T-cell (primary cell): Measurements from ENCODE around the gene WBP1L. TPM values are rescaled to one million over a fixed set of nuclear protein-coding genes. Genes with fewer than 3 reads are reported as not detected.
A peak's percentile ranks its signal among the peaks of the same experiment; 100 is the strongest.

Experiments used
- ATAC-seq, 4 experiments: fragments of 200-7000 bp in 3 of 4; fragments of 150-1000 bp in 1 of 4; cut with Tn5 transposase; replicated peaks in 1 of 4; 1 replicate in 3 of 4; 2 replicates in 1 of 4; pipeline ENCODE4 v1.10.0; 2021; ENCODE audit warnings: moderate library complexity in 3 of 4, mild to moderate bottlenecking in 2 of 4, moderate number of reproducible peaks in 1 of 4
- CTCF ChIA-PET, 2 donors: fragments of 300-600 bp; sonication (Branson Sonifier 250); formaldehyde crosslinking; loops; one replicate each; lab custom pipeline; 2022; ENCODE audit warnings: antibody characterized with exemption in 2 of 2; lab: Charles Lee
- POLR2A ChIA-PET, 2 donors: fragments of 300-600 bp; sonication (Branson Sonifier 250); formaldehyde crosslinking; loops; one replicate each; lab custom pipeline; 2022; ENCODE audit warnings: antibody characterized with exemption in 2 of 2; lab: Charles Lee
- DNase-seq, 35 experiments: peaks; one replicate each; pipeline versions ENCODE4 v3.0.0 to v3.0.0-alpha.2; 2013 to 2023
- H3K27ac ChIP-seq: one replicate; pipeline ENCODE4 v1.5.1; 2013; ENCODE audit warnings: low read length
- H3K27me3 ChIP-seq, 2 experiments: replicated peaks in 1 of 2; 1 replicate in 1 of 2; 2 replicates in 1 of 2; pipeline versions ENCODE4 v1.6.1 to v1.7.0; 2013; ENCODE audit warnings: low read length in 1 of 2, mixed read lengths in 1 of 2; ENCODE audit not compliant: control insufficient read depth in 2 of 2, insufficient read depth in 2 of 2; ENCODE audit errors: extremely low read depth in 1 of 2
- H3K36me3 ChIP-seq, 2 donors: 1 replicate in 1 of 2; 2 replicates in 1 of 2; pipeline versions ENCODE4 v1.6.1 to v1.7.0; 2013; ENCODE audit warnings: low read length in 1 of 2; ENCODE audit not compliant: control insufficient read depth in 2 of 2, insufficient read depth in 1 of 2; ENCODE audit errors: extremely low read depth in 1 of 2
- H3K4me1 ChIP-seq, 2 experiments: 1 replicate in 1 of 2; 2 replicates in 1 of 2; pipeline versions ENCODE4 v1.6.1 to v1.7.0; 2013; ENCODE audit warnings: low read length in 2 of 2, mixed read lengths in 1 of 2; ENCODE audit not compliant: insufficient read depth in 2 of 2, control insufficient read depth in 1 of 2; ENCODE audit errors: extremely low read depth in 1 of 2
- H3K4me3 ChIP-seq, 2 donors: 1 replicate in 1 of 2; 2 replicates in 1 of 2; pipeline versions ENCODE4 v1.5.1 to v1.7.0; 2013; ENCODE audit warnings: mild to moderate bottlenecking in 2 of 2, low read length in 1 of 2, moderate library complexity in 1 of 2; ENCODE audit not compliant: control insufficient read depth in 1 of 2; ENCODE audit errors: extremely low read depth in 1 of 2
- H3K9me3 ChIP-seq: 2 replicates; pipeline ENCODE4 v1.7.0; 2013
- H3K27ac Mint-ChIP-seq, 2 donors: one replicate each; pipeline ENCODE4 v1.8.0; 2020 to 2021; ENCODE audit warnings: mild to moderate bottlenecking in 2 of 2, mixed read lengths in 2 of 2
- H3K27me3 Mint-ChIP-seq, 2 donors: one replicate each; pipeline ENCODE4 v1.8.0; 2021 to 2022; ENCODE audit warnings: mixed read lengths in 2 of 2
- H3K36me3 Mint-ChIP-seq: one replicate; pipeline ENCODE4 v1.8.0; 2021; ENCODE audit warnings: mixed read lengths
- H3K4me1 Mint-ChIP-seq, 3 donors: one replicate each; pipeline ENCODE4 v1.8.0; 2020 to 2022; ENCODE audit warnings: mixed read lengths in 3 of 3, mild to moderate bottlenecking in 1 of 3
- H3K4me3 Mint-ChIP-seq, 3 donors: one replicate each; pipeline ENCODE4 v1.8.0; 2020 to 2022; ENCODE audit warnings: mild to moderate bottlenecking in 3 of 3, mixed read lengths in 3 of 3, moderate library complexity in 3 of 3
- H3K9me3 Mint-ChIP-seq, 3 donors: one replicate each; pipeline ENCODE4 v1.8.0; 2020 to 2022; ENCODE audit warnings: mixed read lengths in 3 of 3
- WGBS: methylation state at CpG from one replicate; pipeline ENCODE4 v1.1.5; 2013; ENCODE audit warnings: missing lambda C conversion rate; ENCODE audit not compliant: insufficient coverage; 5-methylcytosine and 5-hydroxymethylcytosine counted together
- total RNA-seq, 35 experiments: library from RNA in 6 of 35; stranded (reverse) in 6 of 35; fragments of 120-200 nt in 1 of 35; gene quantifications; one replicate each; pipeline versions ENCODE4 v1.2.1 to v1.2.4 and lab custom pipeline; 2013 to 2026

The WBP1L gene
- total RNA-seq, 5 donors from 2014 or later (not counting 1 experiment from before 2014, with no cell fraction given) = 20.0 to 38.5 (median 33.0) TPM

- ChIA-PET POLR2A (interaction anchor here in 1 of 2 donors (0.6 kb wide), 1 partner anchor 78 kb away, joined by 4 read pairs; no protein-coding TSS in a partner anchor), CTCF (no interaction called here)
- Histone ChIP-seq H3K4me1 (peaks cover 7 to 10% of the 10 kb centered on the region in 2 experiments), H3K36me3 (peaks cover 14 to 40% of the 10 kb centered on the region in 2 donors), H3K4me3 (no peak overlapping the region), H3K9me3 (no peaks in the 10 kb centered on the region), H3K27ac (no peak overlapping the region), H3K27me3 (no peaks in the 10 kb centered on the region)
- WGBS = no CpG with 5 or more reads among the region's 3 CpGs
- Mint-ChIP-seq H3K27ac (peak overlapping the region; percentile 58 to 66), H3K36me3 (peaks cover 44% of the 10 kb centered on the region), H3K27me3 (no peaks in the 10 kb centered on the region), H3K4me1 (peaks cover 22 to 43% (median 43%) of the 10 kb centered on the region in 3 donors), H3K4me3 (no peak overlapping the region), H3K9me3 (no peaks in the 10 kb centered on the region)
- DNase-seq = no peak
- ATAC-seq = no peak
These were observed 58.2 kb downstream of the WBP1L start for GRCh38 chr10:102801978-102802377.

DNA sequence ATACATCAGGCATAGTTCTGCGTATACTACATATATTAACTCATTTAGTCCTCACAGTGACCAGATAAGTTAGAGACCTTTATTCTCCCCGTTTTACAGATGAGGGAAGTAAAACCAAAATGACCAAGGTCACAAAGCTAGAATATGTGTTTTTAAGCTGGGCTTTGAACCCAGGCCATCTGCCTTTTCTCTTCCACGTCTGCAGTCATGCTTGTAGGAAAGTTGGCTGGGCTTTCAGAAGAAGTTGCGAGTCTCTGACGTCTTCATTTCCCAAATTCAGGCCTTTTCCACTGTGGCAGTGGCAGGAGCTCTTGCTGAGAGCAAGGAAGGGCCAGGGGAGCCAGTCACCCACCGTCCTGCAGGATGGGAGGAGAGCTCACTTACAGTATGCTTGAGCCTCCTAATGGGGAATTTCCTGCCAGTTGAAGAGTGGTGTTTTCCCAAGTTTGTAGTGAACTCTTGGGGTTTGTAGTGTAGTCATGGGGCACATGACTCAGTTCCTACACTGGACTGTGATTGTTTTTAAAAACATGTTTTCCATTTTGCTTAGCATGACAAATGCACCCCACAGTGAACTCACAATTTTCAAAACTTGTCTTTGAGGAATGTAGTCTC is 59.3 kb downstream of the WBP1L start:
- WGBS = 90% methylated on average over 4 of the region's 6 CpGs
- no peaks in the 10 kb centered on the region for H3K9me3 Mint-ChIP-seq
- no peak overlapping the region for H3K4me3 Mint-ChIP-seq
- H3K27me3 Mint-ChIP-seq = no peaks in the 10 kb centered on the region
- Histone ChIP-seq H3K4me3 (no peak overlapping the region), H3K4me1 (peaks cover 7 to 10% of the 10 kb centered on the region in 2 experiments), H3K27me3 (no peaks in the 10 kb centered on the region), H3K27ac (no peak overlapping the region), H3K36me3 (peaks cover 10 to 37% of the 10 kb centered on the region in 2 donors), H3K9me3 (no peaks in the 10 kb centered on the region)
- H3K36me3 Mint-ChIP-seq = peaks cover 40% of the 10 kb centered on the region
- CTCF ChIA-PET = no interaction called here
- ATAC-seq (peak in 1 of 4 experiments; percentile 35), DNase-seq (peak in 1 of 35 experiments; percentile 24)
- peak overlapping the region; percentile 69 to 80 for H3K27ac Mint-ChIP-seq
- POLR2A ChIA-PET = interaction anchor here in 1 of 2 donors (0.6 kb wide), 1 partner anchor 135 kb away, joined by 6 read pairs; no protein-coding TSS in a partner anchor
- H3K4me1 Mint-ChIP-seq = peaks cover 21 to 41% (median 38%) of the 10 kb centered on the region in 3 donors

- no peaks in the 10 kb centered on the region for H3K27me3 ChIP-seq
- Mint-ChIP-seq H3K27ac (peak overlapping the region in 1 of 2 donors; percentile 64), H3K4me3 (no peak overlapping the region), H3K36me3 (peaks cover 40% of the 10 kb centered on the region), H3K4me1 (peaks cover 21 to 41% (median 35%) of the 10 kb centered on the region in 3 donors), H3K9me3 (no peaks in the 10 kb centered on the region), H3K27me3 (no peaks in the 10 kb centered on the region)
- H3K4me1 ChIP-seq = peaks cover 7 to 10% of the 10 kb centered on the region in 2 experiments
- no CpG with 5 or more reads among the region's 2 CpGs for whole genome bisulfite sequencing
- POLR2A ChIA-PET = interaction anchor here in 1 of 2 donors (0.7 kb wide), 1 partner anchor 397 kb away, joined by 6 read pairs; no protein-coding TSS in a partner anchor
- H3K27ac ChIP-seq = no peak overlapping the region
- H3K9me3 ChIP-seq = no peaks in the 10 kb centered on the region
- H3K4me3 ChIP-seq = no peak overlapping the region
- DNase-seq (no peak), ATAC-seq (no peak)
- H3K36me3 ChIP-seq = peaks cover 3 to 26% of the 10 kb centered on the region in 2 donors
- CTCF ChIA-PET = no interaction called here
These were observed 60.8 kb downstream of the WBP1L start for GRCh38 chr10:102804382-102805055.

DNA sequence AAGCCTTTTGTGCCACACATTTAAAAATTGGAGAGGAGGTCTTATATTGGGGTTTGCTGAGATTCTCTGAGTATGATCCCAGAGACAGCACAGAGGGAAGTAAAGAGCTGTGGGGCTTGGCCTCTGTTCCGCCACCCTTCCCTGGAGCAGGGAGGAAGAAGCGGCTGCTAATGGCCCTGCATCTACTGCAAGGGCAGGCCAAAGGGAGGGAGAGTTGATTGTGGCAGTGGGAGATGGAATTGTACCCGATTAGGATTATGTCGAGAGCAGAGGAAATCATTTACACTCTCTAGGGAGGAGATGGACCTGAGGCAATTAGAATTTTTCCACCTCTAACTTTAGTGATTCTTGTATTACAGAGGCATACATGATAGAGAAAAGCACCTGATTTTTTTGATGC is 64.6 kb downstream of the WBP1L start:
- DNase-seq = no peak
- CTCF ChIA-PET = no interaction called here
- no CpG with 5 or more reads among the region's 4 CpGs for WGBS
- H3K4me3 ChIP-seq = no peak overlapping the region
- peaks cover 15 to 40% of the 10 kb centered on the region in 2 donors for H3K36me3 ChIP-seq
- H3K36me3 Mint-ChIP-seq = peaks cover 39% of the 10 kb centered on the region
- no peaks in the 10 kb centered on the region for H3K27me3 Mint-ChIP-seq
- H3K9me3 ChIP-seq = no peaks in the 10 kb centered on the region
- POLR2A ChIA-PET = no interaction called here
- no peak overlapping the region for H3K27ac ChIP-seq
- no peak overlapping the region for H3K4me3 Mint-ChIP-seq
- H3K4me1 ChIP-seq = peaks cover 2 to 12% of the 10 kb centered on the region in 2 experiments
- ATAC-seq = no peak
- no peaks in the 10 kb centered on the region for H3K9me3 Mint-ChIP-seq
- no peaks in the 10 kb centered on the region for H3K27me3 ChIP-seq
- peaks cover 13 to 22% (median 20%) of the 10 kb centered on the region in 3 donors for H3K4me1 Mint-ChIP-seq
- no peak overlapping the region for H3K27ac Mint-ChIP-seq

DNA sequence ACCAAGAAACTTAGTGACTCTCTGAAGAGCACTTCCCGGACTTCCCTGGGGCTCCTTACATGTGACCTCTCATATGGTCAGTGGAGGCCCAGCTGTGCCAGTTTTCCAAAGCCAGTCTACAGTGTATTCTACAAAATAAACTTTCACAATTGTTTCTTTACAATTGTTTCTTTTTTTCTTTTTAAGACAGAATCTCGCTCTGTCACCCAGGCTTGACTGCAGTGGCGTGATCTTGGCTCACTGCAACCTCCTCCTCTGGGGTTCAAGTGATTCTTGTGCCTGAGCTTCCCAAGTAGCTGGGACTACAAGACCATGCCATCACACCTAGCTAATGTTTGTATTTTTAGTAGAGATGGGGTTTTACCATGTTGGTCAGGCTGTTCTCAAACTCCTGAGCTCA is 67.6 kb downstream of the WBP1L start:
- DNase-seq (no peak), ATAC-seq (no peak)
- Mint-ChIP-seq H3K27me3 (no peaks in the 10 kb centered on the region), H3K9me3 (no peaks in the 10 kb centered on the region), H3K4me1 (peaks cover 12 to 18% (median 14%) of the 10 kb centered on the region in 3 donors), H3K27ac (no peak overlapping the region), H3K36me3 (peaks cover 45% of the 10 kb centered on the region), H3K4me3 (no peak overlapping the region)
- ChIA-PET CTCF (no interaction called here), POLR2A (no interaction called here)
- Histone ChIP-seq H3K27ac (no peak overlapping the region), H3K9me3 (no peaks in the 10 kb centered on the region), H3K4me3 (no peak overlapping the region), H3K36me3 (peaks cover 15 to 60% of the 10 kb centered on the region in 2 donors), H3K27me3 (no peaks in the 10 kb centered on the region), H3K4me1 (peaks cover 2 to 12% of the 10 kb centered on the region in 2 experiments)
- 100% methylated on average over 1 of the region's 3 CpGs for WGBS

DNA sequence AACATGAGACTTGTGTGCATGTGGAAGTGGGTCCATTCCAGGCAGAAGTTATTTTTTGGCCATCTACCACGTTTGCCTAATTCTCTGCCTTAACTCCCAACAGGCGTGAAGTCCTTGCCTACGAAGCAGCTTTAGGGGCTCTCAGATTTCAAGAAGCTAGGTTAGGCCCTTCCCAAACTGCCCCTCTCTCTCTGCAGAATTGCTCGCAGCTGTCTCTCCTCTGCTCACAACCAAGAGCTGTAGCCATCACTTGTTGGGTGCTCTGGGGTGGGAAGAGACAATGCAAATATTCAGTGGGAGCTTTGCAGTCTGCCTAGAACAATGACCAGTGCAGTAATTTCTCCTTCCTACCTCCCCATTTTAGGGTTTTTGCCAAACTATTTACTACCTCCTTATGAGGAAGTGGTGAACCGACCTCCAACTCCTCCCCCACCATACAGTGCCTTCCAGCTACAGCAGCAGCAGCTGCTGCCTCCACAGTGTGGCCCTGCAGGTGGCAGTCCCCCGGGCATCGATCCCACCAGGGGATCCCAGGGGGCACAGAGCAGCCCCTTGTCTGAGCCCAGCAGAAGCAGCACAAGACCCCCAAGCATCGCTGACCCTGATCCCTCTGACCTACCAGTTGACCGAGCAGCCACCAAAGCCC is 68.6 kb downstream of the WBP1L start:
- Mint-ChIP-seq H3K4me3 (no peak overlapping the region), H3K9me3 (no peaks in the 10 kb centered on the region), H3K4me1 (peaks cover 8 to 14% (median 10%) of the 10 kb centered on the region in 3 donors), H3K36me3 (peaks cover 40% of the 10 kb centered on the region), H3K27ac (peak overlapping the region; percentile 55 to 68), H3K27me3 (no peaks in the 10 kb centered on the region)
- no peak overlapping the region for H3K4me3 ChIP-seq
- CTCF ChIA-PET = interaction anchor here (0.6 kb wide), 3 partner anchors 96 to 742 kb away, joined by 4 to 9 read pairs (median 4); no protein-coding TSS in a partner anchor
- WGBS = 58% methylated on average over 6 of the region's 9 CpGs
- POLR2A ChIA-PET = no interaction called here
- H3K9me3 ChIP-seq = no peaks in the 10 kb centered on the region
- no peak overlapping the region for H3K27ac ChIP-seq
- DNase-seq (peak in 9 of 35 experiments; percentile 4 to 41 (median 11)), ATAC-seq (peak in 3 of 4 experiments; percentile 49 to 60 (median 55))
- H3K36me3 ChIP-seq = peaks cover 15 to 59% of the 10 kb centered on the region in 2 donors
- H3K27me3 ChIP-seq = no peaks in the 10 kb centered on the region
- peaks cover 2 to 12% of the 10 kb centered on the region in 2 experiments for H3K4me1 ChIP-seq
